Measurements from ENCODE around the gene RBBP5.

Gene RBBP5

DNA sequence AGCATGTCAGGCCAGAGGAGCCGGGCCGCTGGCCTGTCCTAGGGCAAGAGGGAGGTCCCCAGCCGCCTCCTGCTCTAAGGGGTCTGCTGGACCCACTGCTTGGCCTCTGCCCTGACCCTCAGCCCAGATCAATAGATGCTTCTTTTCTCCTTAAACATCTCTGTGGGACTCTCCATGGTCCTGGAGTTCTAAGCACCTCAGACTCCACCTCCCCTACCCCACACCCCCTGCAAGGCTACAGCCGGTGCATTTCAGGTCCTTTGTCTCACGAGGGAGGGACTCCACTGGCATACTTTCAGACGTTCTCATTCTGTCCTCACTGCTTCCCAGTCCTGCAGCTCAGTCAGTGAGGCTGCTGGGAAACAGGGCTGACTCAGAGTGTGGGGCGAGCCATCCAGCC lies 67.8 kb downstream of the RBBP5 start:
- DNase-seq = no peak

DNA sequence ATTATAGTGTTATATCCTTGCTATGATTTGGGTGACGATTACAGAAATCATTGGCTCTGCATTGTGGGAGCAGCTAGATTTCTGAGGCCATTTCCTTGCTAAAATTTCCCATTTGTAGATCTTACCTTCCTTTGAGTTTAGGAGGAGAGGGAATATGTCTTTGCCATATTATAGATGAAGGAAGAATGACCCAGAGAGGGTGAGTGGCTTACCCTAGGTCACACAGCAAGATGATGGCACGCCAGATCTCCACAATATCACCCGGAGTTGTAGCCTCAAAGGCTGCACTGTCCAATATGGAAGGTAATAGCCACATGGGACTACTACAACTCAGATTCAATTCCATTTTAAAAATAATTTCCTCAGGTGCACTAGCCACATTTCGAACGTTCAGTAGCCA lies 68.5 kb downstream of the RBBP5 start:
- DNase-seq = no peak

DNA sequence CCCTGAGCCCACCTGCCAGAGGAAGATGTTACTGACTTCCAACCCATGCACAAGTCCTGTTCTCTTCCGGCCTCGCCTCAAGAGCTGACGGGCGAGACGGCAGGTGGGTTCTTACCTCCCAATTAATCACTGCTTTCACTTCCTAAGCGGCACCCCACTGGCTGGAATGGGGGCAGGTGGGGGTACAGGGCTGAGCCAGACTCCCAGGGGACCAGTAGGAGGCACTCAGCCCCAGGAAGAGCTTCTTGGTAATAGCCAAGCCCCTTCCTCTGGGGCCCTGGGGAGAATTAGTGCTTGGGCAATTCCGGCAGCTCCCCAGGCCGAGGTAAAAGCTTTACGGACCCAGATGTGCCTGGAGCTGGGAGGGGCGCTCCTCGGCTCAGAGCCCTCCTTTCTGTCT lies 69.1 kb downstream of the RBBP5 start:
- DNase-seq = no peak

DNA sequence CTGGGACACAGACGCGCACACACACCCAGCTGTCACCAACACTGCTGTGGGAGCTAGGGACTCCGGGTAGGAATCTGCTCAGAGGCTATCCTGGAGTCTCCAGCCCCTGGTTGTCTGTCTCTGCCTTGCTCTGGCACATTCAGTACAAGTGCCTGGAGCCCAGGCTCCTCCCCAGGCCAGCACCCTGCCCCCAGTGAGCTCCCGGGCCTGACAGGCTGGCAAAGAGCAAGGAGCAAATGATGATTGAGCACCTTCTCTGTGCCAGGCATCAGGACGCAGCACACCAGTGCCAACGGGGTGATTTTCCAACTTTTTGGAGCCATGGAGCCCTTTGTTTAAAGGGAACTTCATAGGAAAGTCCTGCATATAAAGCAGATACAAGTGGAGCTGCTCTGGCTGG lies 72.3 kb downstream of the RBBP5 start:
- no peak for DNase-seq

DNA sequence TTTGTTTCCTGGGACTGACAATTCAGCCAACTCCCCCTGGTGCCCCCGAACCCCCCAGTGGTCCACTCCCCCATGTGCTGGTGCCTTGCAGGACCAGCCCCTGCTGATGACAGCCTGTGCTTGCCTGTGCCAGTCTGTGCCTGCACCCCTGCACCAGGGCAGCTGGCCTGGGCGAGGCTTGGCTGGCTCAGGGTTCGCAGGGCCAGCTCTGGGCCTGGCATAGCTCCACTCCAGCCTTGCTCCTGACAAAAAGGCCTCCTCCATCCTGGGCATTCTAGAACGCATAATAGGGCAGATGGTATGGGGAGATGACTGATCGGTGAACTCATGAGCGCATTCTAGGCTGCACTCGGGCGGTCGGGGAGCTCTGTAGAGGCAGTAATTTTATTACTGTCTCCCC lies 73.4 kb downstream of the RBBP5 start:
- DNase-seq = no peak

DNA sequence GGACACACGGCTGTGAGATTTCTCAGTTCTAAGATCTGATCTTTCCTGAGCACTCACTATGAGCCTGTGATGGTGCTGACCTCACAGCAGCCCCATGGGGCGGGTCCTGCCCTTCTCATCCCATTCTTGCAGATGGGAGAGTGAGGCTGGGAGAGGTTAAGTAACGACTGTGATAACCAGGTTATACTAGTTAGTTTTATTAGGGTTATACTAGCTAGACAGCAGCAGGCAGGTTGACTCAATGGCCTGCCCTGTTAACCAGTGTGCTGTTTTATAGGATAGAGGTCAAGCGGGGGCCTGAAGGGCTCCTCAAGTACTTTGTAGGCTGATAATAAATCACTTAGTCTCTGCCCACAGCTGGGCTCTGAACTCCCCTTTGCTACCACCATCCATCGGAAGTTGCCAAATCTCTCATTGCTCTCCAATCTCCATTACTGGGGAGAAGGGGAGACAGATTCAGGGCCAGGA lies 74.0 kb downstream of the RBBP5 start:
- DNase-seq = no peak

DNA sequence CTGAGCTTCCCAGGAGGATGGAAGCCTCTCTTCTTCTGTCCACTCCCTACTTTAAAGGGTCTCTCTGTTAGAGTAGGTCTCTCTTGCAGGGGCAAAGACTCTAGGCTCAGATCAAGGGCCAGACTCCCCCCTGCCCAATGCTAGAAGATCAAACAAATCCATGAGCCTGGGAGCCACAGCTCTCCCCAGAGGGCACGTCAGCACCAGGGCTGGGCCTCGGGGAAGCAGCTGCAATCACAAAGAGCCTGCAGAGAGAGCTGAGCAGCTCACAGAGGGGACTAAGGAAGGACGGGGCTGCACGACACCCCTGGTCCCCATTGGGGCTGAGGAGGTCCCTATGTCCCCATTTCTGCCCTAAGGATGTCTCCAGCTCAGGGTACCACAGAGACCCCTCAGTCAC lies 74.9 kb downstream of the RBBP5 start:
- DNase-seq = no peak

DNA sequence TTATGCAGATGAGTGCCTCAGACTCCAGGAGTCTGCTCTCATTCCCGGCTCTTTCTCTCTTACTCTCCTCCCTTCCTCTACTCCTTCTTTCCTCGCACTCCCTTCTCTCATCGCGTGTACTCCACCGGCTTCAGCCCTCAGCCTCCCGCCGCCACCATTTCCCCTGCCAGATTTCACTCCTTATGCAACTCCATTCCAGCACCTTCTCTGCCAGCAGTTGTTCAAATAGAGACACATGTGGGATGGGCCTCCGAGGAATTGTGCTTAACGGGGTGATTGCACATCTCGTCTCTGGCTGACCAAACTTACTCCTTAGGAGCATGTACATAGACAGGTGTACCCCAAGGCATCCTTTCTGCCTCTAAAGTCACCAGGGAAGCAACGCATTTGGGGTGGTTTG lies 76.6 kb downstream of the RBBP5 start:
- DNase-seq = no peak

DNA sequence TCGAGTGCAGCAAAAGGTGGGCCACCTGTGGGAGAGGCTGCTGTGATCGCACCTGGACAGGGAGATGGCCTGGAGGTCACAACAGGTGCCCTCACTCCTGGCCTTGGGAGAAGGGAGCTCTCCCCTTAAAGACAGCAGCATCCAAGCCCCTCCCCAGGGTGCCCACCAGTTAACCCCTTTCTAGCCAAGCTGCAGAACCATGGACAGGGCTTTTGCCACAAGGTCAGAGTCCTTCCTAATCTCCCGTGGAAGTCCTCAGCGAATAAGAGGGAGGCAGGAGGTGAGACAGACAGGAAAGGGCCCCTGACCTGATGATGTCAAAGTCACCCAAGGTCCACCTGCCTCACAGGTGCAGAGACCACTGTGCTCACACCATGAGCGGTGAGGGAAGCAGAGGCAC lies 77.0 kb downstream of the RBBP5 start:
- DNase-seq = no peak

DNA sequence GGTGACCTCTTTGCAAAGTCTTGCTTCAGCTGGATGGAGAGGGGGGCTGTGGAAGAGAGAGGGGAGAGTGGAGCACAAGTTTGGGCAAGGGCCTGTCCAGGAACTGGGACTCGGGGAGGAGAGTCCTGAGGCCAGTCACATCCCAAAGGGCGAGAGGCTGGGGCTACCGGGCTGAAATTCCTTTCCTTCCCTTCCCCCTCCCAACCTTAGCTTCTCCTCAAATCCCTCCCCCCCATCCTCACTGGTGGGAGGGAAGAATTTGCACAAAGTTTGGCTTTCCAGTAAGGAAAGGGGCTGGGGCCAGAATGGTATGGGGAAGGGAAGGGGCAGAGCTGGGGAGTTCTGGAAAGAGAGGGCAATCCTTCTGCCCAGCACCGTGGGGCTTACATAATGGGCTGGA lies 77.9 kb downstream of the RBBP5 start:
- no peak for DNase-seq

DNA sequence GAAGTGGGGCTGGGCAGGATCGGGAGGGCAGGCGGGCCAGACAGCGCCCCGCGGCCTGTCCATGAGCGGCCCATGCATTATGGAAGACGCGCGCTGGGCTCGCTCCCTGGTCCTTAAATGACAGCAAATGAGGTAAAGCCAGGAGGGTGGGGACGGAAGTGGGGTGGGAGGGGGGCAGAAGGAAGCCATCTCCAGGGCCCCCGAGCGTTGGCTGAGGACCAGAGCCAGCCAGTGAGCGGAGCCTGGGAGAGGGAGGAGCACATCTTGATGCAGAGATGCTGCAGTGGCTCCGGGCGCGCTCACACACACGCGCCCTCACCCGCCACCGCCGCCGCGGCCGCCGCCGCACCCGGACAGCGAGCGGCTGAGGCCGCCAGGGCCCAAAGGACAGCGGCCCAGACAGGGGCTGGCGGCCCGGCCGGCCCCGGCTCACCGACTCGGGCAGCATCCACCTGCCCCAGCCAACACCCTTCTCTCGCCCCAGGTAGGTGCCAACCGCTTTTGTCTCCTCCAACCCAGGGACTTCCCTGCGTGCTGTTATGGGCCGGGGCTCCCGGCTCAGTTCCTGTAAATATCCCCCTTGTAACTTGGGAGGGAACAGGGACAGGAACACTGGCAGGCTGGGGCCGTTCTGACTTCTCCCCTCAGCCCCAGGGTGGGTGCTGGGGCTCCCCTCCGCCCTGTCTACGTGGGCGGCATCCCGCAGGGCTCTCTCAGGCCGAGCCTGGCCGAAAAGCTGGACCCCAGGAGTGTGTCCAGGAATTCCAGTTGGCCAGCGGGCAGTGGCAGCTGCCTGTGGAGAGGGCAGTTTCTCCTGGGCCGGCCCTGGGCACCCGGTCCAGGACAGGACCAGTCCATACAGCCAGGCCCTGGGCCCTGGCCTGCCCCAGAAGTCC lies 78.6 kb downstream of the RBBP5 start, which contains the start of gene CNTN2:
Gene CNTN2 (plus strand): TSS at position 302 of the 896 bp plus-strand sequence. CDS start 9,974 bp downstream, outside the sequence.
- DNase-seq = no peak

DNA sequence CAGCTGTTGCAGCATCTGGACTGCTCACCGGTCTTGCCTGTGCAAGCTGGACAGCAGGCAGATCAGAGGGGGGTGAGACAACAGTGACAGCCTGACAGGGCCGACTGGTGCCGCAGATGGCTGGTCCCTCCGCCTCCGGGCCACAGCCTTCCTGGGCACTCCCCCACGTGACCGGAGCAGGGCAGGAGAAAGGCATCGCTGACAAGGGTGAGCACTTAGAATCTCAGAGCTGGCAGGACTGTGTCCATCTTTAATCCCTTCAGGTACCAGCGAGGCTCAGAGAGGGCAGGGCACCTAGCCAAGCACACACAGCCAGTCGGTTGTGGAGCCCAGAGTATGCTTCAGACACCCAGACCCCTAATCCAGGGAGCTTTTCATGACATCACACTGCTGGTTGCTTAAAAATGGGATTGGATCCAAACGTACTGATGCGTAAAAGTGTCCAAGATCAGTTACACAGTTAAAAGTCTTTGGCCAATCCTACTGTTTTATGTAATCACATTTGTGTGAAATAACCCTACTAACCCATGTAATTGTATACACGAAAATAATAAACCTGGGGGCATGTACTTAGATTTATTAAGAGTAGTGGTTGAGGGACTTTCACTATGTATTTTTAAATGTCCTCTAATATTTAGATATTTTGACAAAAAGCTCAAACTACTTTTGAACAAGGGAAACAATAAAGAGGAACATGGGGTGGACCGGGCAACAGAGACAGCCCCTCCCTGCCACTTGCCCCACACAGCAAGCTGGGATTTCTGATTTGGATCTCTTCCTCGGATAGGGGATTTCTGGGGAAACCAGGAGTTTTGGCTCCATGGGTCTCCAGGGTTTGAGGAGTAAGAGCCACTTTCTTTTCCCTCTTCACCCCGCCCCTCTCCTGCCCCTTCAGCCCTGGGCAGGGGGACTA lies 79.5 kb downstream of the RBBP5 start:
- no peak for DNase-seq

DNA sequence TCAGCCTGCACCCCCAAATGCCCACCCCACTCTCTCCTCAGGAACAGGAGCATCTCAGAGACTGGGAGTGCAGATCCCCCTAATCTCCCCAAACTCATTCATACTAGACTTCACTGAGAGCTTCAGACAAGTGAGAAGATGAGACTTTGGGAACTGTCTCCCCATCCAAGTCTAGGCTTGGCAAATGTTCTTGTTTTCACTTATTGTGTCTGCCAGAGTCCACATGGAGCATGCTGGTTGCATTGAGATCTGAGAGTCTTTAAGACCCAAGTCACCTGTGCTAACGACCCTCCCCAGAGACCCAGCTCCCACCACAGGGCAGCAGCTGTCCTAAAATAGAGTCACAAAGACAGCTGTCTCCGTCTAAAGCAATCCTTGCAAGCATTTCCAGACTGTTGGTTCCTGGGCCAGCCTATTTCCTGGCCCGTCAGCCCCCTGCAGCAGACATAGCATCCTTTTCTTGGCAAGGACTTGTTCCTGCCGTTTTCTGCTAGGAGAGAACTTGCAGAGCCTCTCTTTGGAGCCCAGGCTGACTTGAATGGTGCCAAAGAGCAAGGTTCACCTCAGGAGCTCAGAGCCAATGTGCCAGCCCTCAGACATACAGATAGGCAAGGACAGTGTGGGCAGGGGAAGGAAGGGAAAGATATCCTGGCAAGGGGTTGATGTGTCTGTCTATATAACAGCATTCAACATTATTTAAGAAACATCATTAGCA lies 80.6 kb downstream of the RBBP5 start:
- no peak for DNase-seq

DNA sequence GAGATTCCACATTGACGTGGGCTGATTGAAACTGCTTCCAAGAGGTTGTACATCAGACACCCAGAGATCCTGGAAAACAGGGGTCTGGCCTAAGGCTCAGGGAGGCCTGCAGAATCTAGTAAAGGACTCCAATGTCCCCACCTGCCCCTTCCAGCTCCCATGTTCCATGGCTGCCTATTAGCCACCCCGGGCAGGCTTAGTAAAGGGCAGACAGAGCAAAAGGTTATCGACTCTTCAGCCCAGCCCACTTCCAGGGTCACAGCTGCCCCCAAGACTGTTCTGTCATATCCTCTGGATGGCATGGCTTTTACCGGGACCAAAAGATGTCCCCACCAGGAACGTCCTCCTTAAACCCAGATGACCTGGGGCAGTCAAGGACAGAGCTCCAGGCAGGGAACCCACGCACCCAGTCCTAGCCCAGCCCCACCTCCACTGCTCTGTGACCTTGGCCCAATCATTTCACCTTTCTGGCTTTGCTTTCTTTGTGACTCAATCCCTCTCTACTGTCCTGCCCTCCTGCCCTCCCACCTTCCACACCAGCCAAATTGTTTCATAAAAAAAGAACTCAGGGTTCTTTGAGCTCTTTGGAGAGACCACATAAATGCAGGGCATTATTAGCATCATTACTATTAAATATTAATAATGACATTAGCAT lies 83.5 kb downstream of the RBBP5 start:
- DNase-seq = no peak

DNA sequence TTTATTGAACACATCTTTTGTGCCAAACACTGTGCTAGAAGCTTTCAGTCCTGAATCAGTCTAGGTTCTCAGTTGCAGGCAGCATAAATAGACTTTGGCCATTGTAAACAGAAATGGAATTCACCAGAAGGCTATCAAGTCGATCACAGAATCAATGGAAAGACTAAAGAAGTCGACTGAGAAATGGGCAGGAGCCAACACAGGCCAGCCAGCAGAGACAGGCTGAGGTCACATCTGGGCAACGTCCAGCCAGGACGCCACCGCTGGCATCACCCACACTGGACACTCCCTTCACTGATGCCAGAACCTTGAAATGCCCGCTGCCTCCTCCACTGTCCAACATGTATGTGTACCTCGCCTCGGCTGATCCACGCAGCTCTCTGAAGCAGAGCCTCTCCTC lies 84.2 kb downstream of the RBBP5 start:
- DNase-seq = no peak

Data from activated T-cell treated with anti-CD3 and anti-CD28 coated beads for 4 hours (primary cell).